HG02938 (cell line): ENCODE results near the gene GRAMD1B.
"Not testable (repeated sequence)": the region's sequence is repeated elsewhere in the genome, so short reads cannot be mapped to it uniquely, and the experiment has no call there.

Experiments used
- ATAC-seq: cut with Tn5 transposase; IDR thresholded peaks from one replicate; pipeline ENCODE4 v1.9.1; 2021; ENCODE audit warnings: mild to moderate bottlenecking, moderate library complexity; ENCODE audit not compliant: unreplicated experiment

GRAMD1B gene

GRCh38 chr11:123504401-123504800, 74.3 kb downstream of the GRAMD1B start:
- no peak for ATAC-seq

- ATAC-seq = peak; percentile 85
Measured at GRCh38 chr11:123505546-123506299, 75.7 kb downstream of the GRAMD1B start.

- ATAC-seq = no peak
Measured at GRCh38 chr11:123507043-123507442, 77.0 kb downstream of the GRAMD1B start.

GRCh38 chr11:123509737-123510578, 79.9 kb downstream of the GRAMD1B start:
- no peak for ATAC-seq

GRCh38 chr11:123510579-123510905, 80.5 kb downstream of the GRAMD1B start:
- ATAC-seq = no peak

GRCh38 chr11:123511037-123511870, 81.2 kb downstream of the GRAMD1B start:
- ATAC-seq = peak; percentile 80

- ATAC-seq = not testable (repeated sequence)
Measured at GRCh38 chr11:123513309-123513708, 83.2 kb downstream of the GRAMD1B start.

GRCh38 chr11:123516238-123516637, 86.2 kb downstream of the GRAMD1B start:
- no peak for ATAC-seq

GRCh38 chr11:123517559-123518364, 87.7 kb downstream of the GRAMD1B start:
- peak; percentile 45 for ATAC-seq

- peak; percentile 61 for ATAC-seq
Measured at GRCh38 chr11:123518496-123519054, 88.5 kb downstream of the GRAMD1B start.

- ATAC-seq = no peak
Measured at GRCh38 chr11:123519055-123519796, 89.2 kb downstream of the GRAMD1B start.

- ATAC-seq = no peak
Measured at GRCh38 chr11:123519797-123520193, 89.7 kb downstream of the GRAMD1B start.

GRCh38 chr11:123520476-123520875, 90.4 kb downstream of the GRAMD1B start:
- ATAC-seq = not testable (repeated sequence)

GRCh38 chr11:123521001-123521400, 90.9 kb downstream of the GRAMD1B start:
- ATAC-seq = no peak

GRCh38 chr11:123521930-123522329, 91.9 kb downstream of the GRAMD1B start:
- no peak for ATAC-seq

GRCh38 chr11:123523539-123523938, 93.5 kb downstream of the GRAMD1B start:
- no peak for ATAC-seq

- ATAC-seq = no peak
Measured at GRCh38 chr11:123525097-123525496, 95.0 kb downstream of the GRAMD1B start.

GRCh38 chr11:123525511-123525918, 95.4 kb downstream of the GRAMD1B start:
- no peak for ATAC-seq

GRCh38 chr11:123526027-123526805, 96.1 kb downstream of the GRAMD1B start:
- no peak for ATAC-seq
